GM23248 (cell line): Measurements from ENCODE around the gene ETV6.

Experiments used
- EZH2 ChIP-seq: fragments of 200-600 bp; sonication (generic); IDR thresholded peaks from 2 replicates; pipeline ENCODE4 v1.6.1; 2018; ENCODE audit warnings: antibody characterized with exemption, mild to moderate bottlenecking; ENCODE audit not compliant: insufficient read depth, poor library complexity, severe bottlenecking
- EZH2phosphoT487 ChIP-seq: fragments of 200-600 bp; sonication (generic); IDR thresholded peaks from 2 replicates; pipeline ENCODE4 v1.6.1; 2018; ENCODE audit warnings: antibody characterized with exemption, moderate library complexity, mild to moderate bottlenecking, low read depth; ENCODE audit not compliant: insufficient read depth

DNA sequence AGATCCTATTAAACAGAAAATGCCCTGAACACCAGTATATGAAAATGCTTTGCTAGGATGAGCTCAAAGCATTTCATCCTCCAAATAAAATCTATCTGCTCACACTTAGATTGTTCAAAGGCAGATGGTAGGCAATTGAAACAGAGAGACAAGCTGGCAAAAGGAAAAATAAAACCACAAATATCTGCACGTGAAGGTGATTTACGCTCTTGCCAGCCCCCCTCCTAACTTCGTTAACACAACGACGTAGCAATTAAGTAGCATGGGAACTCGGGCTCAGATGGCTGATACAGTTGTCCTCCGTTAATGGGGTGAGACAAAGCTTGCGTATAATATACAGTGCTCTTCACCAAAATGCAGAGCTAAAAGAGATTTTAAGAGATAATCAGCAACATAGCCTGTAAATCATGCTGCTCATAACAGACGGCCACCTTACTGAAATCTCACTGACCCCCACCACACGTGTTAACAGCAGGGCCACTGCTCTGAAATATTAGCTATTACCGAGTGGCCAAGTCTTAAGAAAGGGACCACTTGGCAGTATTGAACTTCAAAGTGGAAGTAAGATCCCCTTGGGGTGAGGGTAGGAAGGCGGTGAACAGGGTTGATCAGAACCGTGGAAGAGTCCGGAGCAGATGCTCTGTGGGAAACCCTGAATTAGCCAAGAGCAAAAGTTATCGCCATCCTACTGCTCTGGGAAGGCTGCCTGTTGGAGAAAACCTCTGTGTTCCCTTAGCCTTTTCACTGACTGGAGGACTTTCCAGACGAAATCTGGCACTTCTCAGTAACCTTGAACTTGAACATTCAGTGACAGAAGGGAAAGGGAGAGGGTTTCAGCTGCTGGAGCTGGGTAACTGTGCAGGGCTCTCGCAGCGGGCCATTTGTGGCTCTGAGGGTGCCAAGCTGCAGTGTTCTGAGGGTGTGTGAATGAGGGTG, 23.1 kb downstream of the ETV6 start:
- TF ChIP-seq EZH2: no peak
- TF ChIP-seq EZH2phosphoT487: no peak
